ENCODE data around the gene RPS6KA2.
"Not testable (repeated sequence)": the region's sequence is repeated elsewhere in the genome, so short reads cannot be mapped to it uniquely, and the experiment has no call there.

The RPS6KA2 gene

DNA sequence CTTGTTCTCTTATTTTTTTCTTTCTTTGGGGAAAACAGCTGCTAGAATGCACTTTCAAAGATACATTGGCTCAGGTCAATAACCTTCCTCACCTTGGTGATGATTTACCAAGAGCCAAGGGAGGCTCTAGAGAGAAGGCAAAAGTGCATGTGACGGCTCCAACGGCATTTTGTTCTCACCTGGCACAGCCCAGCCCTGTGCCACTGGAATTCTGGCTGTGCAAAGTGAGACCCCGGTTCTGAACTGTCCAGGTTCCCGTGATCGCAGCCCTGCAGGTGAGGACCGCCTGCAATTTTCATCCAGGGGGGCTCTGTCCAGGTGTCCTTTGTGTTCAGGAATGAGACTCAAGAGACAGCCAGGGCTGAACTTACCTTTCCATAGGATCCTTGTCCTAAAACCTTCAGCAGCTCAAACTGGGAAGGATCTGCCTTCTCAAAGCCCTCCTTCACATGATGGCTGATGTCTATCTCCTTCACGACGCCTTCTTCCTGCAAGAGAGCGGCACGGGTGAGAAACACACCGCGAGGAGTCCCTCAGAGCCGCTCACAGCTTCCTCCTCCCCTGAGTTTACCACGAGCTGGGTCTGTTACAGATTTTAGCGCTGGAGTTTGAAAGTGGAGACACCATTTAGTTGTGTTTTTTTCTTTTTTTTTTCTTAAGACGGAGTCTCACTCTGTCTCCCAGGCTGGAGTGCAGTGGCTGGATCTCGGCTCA lies 88.6 kb downstream of the RPS6KA2 start:
- no peak for DNase-seq

GRCh38 chr6:166534658-166535406 lies 92.2 kb downstream of the RPS6KA2 start:
- peak in 27 of 56 donors; percentile 17 to 87 (median 56) for DNase-seq

DNA sequence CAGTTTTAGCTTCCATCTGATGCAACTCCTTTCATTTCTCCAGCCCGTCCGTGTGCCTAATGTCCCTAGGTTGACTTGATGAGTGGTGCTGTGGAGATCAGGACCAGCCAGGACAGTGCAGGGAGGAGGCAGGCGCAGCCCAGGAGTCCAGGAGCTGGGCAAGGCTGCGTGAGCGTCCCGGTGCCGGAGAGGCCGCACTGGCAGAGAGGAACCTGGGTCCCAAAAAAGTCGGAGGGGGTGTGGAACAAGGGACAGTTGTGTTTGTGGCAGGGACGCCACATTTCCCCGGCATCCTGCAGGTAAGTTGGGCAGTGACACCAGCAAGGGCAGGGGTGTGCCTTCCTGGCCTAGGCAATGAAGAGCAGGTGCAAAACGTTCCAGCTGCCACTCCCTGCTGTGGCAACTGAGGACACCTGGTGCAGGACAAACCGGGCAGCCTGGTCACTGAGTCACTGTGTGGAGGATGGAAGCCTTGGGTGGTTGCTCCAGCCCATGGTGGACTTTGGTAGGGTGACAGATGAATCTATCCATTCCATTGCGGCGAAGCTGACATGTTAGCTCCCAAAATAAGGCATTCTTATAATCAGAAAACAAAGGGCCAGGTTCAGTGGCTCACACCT lies 93.7 kb downstream of the RPS6KA2 start:
- no peak for DNase-seq

DNA sequence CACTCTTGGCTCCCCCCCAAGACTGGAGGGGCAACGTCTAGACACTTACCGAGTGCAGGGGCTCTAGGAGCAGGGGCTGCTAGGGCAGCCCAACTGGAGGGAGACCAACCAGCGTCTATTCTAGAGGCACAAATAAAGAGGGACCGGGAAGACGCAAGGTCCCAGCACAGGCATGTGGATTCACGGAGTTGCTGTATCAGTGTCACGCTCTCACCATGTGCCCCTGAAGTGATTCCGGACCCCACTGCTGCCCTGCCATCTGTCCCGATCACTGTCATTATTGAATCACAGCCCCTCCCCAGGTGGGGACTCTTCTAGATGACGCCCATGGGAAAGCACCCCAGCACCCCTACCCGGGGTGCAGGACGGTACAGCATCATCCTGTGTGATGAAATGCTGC lies 94.7 kb downstream of the RPS6KA2 start:
- no peak for DNase-seq

DNA sequence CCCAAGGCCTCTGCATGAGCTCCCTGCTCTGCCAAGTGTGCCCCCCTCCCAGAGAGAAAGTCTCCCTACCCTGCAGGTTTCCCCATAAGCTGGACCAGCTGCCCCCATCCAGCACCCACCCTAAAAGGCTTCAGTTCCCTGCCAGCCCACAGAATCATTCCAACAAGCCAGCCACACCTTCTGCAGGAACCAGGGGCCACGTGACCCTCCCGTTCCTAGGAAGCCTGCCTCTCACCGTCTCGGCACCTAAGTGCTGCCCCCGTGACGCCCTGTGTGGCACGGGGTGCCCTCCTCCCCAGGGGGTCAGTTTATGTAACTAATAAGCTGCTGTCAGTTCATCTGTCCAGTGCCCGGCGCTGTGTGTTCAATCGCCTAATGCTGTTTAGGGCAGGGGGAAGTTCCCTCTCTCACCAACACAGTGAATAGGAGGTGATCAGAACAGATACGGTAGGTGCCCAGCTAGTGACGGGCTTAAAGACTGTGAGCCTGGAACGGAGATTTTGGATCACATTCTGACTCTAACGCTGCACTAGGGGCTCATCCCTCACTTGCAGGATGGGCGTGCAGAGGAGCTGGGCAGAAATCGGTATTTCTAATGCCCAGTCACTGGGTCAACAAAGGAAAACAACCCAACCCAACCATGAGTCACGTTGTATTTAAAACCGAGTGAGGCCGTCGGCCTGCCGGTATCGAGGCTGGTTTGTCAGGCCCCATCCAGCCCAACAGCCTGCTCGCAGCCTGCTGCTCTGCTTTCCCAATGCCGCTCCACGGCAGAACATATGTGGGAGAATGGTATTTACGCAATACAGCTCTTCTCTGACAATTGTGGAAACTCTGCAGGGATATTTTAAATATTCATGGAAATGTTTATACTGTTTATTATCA lies 96.6 kb downstream of the RPS6KA2 start:
- no peak for DNase-seq

DNA sequence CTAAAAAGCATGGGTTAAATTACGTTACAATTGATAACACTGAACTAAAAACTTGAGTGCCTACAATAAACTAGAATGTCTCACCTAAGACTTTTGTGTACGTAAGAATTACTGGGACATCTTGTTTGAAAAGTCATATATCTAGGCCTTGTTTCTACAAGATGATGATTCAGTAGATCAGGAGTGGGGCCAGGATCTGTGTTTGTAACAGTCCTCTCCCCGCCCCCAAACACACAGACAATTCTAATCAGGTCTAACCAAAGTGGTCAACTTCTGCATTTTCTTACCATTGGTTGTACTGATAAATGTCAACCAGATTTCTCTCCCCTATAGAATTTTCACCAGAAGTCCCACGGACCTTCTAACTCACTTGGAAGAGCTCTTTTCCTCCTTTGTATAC lies 97.5 kb downstream of the RPS6KA2 start:
- no peak for DNase-seq

DNA sequence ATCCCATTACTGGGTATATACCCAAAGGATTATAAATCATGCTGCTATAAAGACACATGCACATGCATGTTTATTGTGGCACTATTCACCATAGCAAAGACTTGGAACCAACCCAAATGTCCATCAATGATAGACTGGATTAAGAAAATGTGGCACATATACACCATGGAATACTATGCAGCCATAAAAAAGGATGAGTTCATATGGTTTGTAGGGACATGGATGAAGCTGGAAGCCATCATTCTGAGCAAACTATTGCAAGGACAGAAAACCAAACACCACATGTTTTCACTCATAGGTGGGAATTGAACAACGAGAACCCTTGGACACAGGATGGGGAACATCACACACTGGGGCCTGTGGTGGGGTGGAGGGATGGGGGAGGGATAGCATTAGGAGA lies 98.0 kb downstream of the RPS6KA2 start:
- DNase-seq, result not testable (repeated sequence)

DNA sequence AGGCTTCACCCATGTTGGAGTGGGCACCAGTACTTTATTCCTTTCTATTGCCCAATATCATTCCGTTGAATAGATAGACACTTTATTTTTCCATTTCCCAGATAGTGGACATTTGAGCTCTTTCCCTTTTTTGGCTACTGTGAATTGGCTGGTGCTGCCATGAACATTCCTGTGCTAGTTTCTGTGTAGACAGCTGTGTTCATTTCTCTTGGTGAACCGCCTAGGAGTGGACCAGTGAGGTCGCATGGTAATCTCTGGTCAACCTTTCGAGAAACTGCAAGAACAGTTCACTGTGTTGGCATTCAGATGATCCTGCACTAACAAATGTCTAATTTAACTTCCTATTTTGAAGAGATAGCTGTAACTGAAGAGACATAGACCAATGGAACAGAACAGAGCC lies 99.2 kb downstream of the RPS6KA2 start:
- DNase-seq, result no peak

- no peak for DNase-seq
Observed at GRCh38 chr6:166526937-166527336, 100.1 kb downstream of the RPS6KA2 start.

DNA sequence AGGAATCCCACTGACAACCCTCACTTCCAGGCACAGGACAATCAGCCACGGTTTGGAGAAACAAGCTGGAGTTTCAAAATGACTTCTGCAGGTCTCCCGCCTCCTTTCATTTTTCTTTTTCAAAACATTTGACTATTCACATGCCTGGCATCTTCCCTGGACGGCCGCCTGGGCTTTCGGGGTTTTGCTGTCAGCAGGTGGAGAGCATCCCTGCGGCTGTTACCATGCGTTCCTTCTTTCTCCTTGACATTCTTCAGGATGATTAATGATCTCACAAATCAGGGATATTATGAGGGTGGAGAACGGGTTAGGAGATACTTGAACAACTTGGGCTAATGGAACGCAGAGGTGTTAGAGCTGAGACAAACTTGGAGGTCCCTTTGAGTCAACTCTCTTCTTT lies 101.5 kb downstream of the RPS6KA2 start:
- no peak for DNase-seq

DNA sequence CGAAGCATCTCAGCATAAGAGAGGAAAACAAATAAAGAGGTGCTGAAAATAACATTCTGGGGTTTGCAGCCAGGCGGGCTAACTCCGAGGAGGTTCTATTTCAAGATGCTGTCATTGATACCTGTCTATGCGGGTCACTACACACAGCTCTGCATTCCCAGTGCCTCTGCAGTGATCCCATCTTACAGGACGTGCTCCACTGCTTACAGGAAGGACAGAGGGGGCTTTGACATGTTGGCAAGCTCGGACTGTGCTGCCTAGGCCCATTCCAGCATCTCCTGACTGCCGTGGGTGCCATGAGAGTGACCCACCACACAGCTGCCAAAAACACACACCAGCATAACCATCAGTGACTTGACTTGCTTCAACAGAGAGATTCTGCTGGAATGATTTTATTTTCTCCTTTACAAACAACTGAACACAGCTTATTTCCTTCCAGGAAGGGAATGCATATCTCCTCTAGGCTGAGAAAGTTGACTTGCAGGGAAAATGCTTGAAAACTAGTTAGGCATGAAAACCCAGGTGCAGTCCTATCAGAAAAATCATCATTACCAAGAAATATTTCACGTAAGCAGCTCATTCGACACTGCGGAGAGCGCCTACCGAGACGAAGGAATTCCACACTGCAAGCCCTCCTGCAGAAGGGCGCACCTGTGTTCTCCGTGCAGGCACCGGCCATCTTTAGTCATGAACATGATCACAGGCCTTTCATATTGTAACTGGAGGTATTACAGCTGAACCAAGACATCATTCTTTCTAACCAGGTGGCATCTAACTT lies 103.1 kb downstream of the RPS6KA2 start:
- no peak for DNase-seq

- no peak for DNase-seq
Observed at GRCh38 chr6:166520905-166521834, 105.9 kb downstream of the RPS6KA2 start.

DNA sequence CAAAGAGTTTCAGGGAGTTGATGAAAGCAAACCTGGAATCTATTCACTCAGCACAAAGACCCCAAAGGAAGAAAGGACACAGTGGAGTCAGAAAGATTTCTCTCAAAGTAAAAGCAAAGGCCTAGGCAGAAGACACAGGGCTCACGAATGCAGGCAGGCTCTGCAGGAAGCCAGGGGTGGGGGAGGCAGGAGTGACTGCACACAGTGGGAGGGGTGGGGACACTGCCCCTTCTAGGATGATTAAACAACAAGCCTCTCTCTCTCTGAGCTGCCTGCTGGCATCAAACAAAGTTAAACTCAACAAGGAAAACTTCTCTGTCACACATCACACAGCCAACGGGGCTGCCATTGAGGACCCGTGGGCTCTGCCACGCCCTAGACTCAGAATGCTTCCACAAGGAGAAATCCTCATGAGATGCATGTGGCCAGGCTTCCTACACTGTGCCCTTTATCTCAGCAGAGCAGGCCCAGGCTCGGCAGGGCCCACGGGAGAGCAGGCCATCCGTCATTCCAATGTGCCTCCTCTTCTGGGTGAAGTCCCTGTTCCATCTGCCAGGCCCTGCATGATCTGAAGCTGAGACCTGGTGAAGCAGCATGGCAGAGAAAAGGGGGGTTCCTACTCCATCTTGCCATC lies 110.7 kb downstream of the RPS6KA2 start:
- DNase-seq, result no peak

- DNase-seq, result peak in 17 of 56 donors; percentile 10 to 85 (median 35)
Observed at GRCh38 chr6:166515072-166515810, 111.8 kb downstream of the RPS6KA2 start.

DNA sequence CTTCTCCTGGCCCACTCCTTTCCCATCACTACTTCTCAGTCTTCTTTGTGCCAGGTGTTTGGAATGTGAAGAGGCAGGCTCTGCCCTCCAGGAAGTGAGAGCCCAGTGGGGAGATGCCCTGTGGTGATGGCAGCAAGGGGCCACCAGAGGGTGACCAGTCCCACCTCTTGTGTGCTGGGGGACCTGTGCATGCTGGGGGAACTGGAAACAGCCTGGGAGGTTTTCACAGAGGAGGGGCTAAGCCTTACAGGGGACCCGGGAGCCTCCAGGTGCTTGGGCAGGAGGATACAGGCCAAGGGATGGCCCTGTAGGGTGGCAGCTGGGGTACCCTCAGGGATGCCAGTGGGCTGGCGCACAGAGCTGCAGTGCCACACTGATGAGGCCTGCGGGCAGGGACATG lies 112.9 kb downstream of the RPS6KA2 start:
- no peak for DNase-seq

DNA sequence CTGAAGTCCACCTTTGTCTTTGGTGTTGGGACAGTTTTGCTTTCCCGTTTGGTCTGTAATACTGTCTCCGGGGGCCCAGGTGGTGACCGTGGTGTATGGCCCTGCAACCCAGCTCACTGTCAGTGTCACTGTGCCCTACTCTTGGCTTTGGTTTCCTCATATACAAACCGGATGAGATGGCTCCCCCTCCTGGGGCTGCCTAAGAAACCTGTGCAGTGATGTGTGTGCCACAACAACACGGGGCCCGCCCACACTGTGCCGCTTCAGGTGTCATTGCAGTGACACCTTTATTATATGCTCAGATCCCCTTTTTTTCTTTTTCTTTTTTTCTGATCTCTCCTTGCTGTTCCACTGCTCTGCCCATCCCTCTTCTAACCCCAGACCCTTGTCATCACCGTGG lies 114.5 kb downstream of the RPS6KA2 start:
- peak in 3 of 56 donors; percentile 15 to 39 (median 32) for DNase-seq

DNA sequence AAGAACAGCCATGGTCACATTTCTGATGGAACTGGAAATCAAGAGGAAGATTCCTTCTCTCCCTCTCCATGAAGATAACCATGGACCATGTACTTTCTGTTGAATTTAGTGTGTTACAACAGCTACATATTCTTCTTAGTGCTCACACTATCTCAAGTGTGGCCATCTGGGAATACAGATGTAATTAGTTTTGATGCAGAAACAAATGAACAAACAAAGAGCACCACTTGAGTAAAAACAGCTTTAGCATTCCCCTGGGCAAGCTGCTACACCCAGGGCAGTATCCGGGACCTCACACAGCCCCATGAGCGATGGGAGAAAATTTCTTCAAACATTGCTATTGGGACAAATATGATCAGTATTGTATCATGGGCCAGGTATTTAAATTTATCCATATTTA lies 115.7 kb downstream of the RPS6KA2 start:
- DNase-seq, result no peak

- no peak for DNase-seq
Observed at GRCh38 chr6:166509193-166509592, 117.9 kb downstream of the RPS6KA2 start.

Measured in nucleus accumbens (tissue), 56 donors.